GM12878 (cell line): ENCODE measurements around the gene CEP120. TPM values are rescaled to one million over a fixed set of nuclear protein-coding genes. Genes with fewer than 3 reads are reported as not detected.
A peak's percentile ranks its signal among the peaks of the same experiment; 100 is the strongest.

Experiments used
- CBX3 ChIP-seq: fragments of 200-600 bp; sonication (generic); IDR thresholded peaks from 2 replicates; pipeline ENCODE4 v1.6.1; 2016; ENCODE audit warnings: low read depth, borderline replicate concordance
- CBX5 ChIP-seq: sonication (generic); IDR thresholded peaks from 2 replicates; pipeline ENCODE4 v1.6.1; 2016; ENCODE audit warnings: low read depth, moderate library complexity, mild to moderate bottlenecking, inconsistent platforms
- CHD2 ChIP-seq: IDR thresholded peaks from 2 replicates; pipeline ENCODE4 v1.6.1; 2011; ENCODE audit warnings: low read depth, low read length, improper control_type of control experiment, borderline replicate concordance
- CREB1 ChIP-seq: IDR thresholded peaks from 2 replicates; pipeline ENCODE4 v1.6.1; 2012; ENCODE audit warnings: low read depth, mild to moderate bottlenecking, inconsistent platforms
- EGR1 ChIP-seq, 2 experiments: IDR thresholded peaks; 1 replicate in 1 of 2; 2 replicates in 1 of 2; pipeline ENCODE4 v1.6.1; 2011 to 2012; ENCODE audit warnings: low read depth in 2 of 2, low read length in 2 of 2, borderline replicate concordance in 1 of 2, mild to moderate bottlenecking in 1 of 2, moderate library complexity in 1 of 2
- ESRRA ChIP-seq: IDR thresholded peaks from 2 replicates; pipeline ENCODE4 v1.6.1; 2012; ENCODE audit warnings: mild to moderate bottlenecking, low read length, improper control_type of control experiment
- IKZF1 ChIP-seq: fragments of 450-650 bp; conservative IDR thresholded peaks from 2 replicates; pipeline ENCODE4 v1.6.1; 2017; ENCODE audit warnings: antibody characterized with exemption, mild to moderate bottlenecking
- KAT2A ChIP-seq: conservative IDR thresholded peaks from 2 replicates; pipeline ENCODE4 v1.6.1; 2011; ENCODE audit warnings: low read depth, low read length; ENCODE audit not compliant: control insufficient read depth
- MTA2 ChIP-seq: fragments of 450-650 bp; IDR thresholded peaks from 2 replicates; pipeline ENCODE4 v1.6.1; 2016; ENCODE audit warnings: low read depth, mild to moderate bottlenecking, moderate library complexity
- NFXL1 ChIP-seq: fragments of 450-650 bp; IDR thresholded peaks from 2 replicates; pipeline ENCODE4 v1.6.1; 2017; ENCODE audit warnings: antibody characterized with exemption, mild to moderate bottlenecking, borderline replicate concordance
- PBX3 ChIP-seq: IDR thresholded peaks from 2 replicates; pipeline ENCODE4 v1.6.1; 2011; ENCODE audit warnings: mild to moderate bottlenecking, low read depth, low read length, moderate library complexity; ENCODE audit not compliant: insufficient replicate concordance
- PKNOX1 ChIP-seq: fragments of 450-650 bp; IDR thresholded peaks from 2 replicates; pipeline ENCODE4 v1.6.1; 2016; ENCODE audit warnings: mild to moderate bottlenecking
- POLR2A ChIP-seq: IDR thresholded peaks from 2 replicates; pipeline ENCODE4 v1.6.1; 2011; ENCODE audit warnings: low read depth, mild to moderate bottlenecking, low read length
- RAD51 ChIP-seq: fragments of 450-650 bp; IDR thresholded peaks from 2 replicates; pipeline ENCODE4 v1.6.1; 2016; ENCODE audit warnings: moderate library complexity, mild to moderate bottlenecking, inconsistent platforms
- SIX5 ChIP-seq: IDR thresholded peaks from 2 replicates; pipeline ENCODE4 v1.6.1; 2011; ENCODE audit warnings: mild to moderate bottlenecking, low read depth, low read length, moderate library complexity; ENCODE audit not compliant: severe bottlenecking
- SMC3 ChIP-seq: IDR thresholded peaks from 2 replicates; pipeline ENCODE4 v1.6.1; 2011; ENCODE audit warnings: low read length, improper control_type of control experiment, borderline replicate concordance
- USF2 ChIP-seq: IDR thresholded peaks from 2 replicates; pipeline ENCODE4 v1.6.1; 2011; ENCODE audit warnings: low read depth, low read length, improper control_type of control experiment, borderline replicate concordance
- ZBTB4 ChIP-seq: fragments of 450-650 bp; formaldehyde crosslinking; IDR thresholded peaks from 2 replicates; pipeline ENCODE4 v1.4.0; 2022; ENCODE audit warnings: mild to moderate bottlenecking, moderate library complexity
- ZBTB40 ChIP-seq: fragments of 450-650 bp; IDR thresholded peaks from 2 replicates; pipeline ENCODE4 v1.6.1; 2016; ENCODE audit warnings: mild to moderate bottlenecking, moderate library complexity, borderline replicate concordance
- ZNF384 ChIP-seq: IDR thresholded peaks from 2 replicates; pipeline ENCODE4 v1.6.1; 2012; ENCODE audit warnings: low read depth, mild to moderate bottlenecking, low read length, improper control_type of control experiment, borderline replicate concordance
- polyA plus RNA-seq, 11 experiments: library from polyadenylated mRNA; depleted of rRNA in 4 of 11; unstranded in 6 of 11; stranded (reverse) in 5 of 11; fragments of >200 nt; fragmentation: Nextera tagmentation in 4 of 11; fragmentation: Illumina TruSeq in 1 of 11; extraction: Ambion mirVana in 4 of 11; extraction: Trizol in 1 of 11; gene quantifications; 1 replicate in 1 of 11; 2 replicates in 10 of 11; pipeline versions ENCODE4 v1.2.1 to v1.2.3, GENCODE V29; 2011 to 2016; ENCODE audit warnings: inconsistent platforms in 2 of 11, missing spikeins in 2 of 11, low read depth in 1 of 11
- total RNA-seq, 4 experiments: library from RNA; depleted of rRNA in 3 of 4; stranded (reverse); fragments of >200 nt in 3 of 4; fragmentation: Illumina TruSeq in 1 of 4; extraction: Trizol in 1 of 4; gene quantifications; 2 replicates each; pipeline versions ENCODE4 v1.2.1 to v1.2.3, GENCODE V29; 2013 to 2021

CEP120 gene
- total and polyA plus RNA-seq, 10 of the 15 experiments (the other 5 are each of a cell fraction or from before 2014, with no cell fraction given): 4.1 to 23.0 (median 13.1) TPM

- TF ChIP-seq PBX3: no peak
- TF ChIP-seq MTA2: peak; percentile 95
- no peak for TF ChIP-seq NFXL1
- TF ChIP-seq SMC3: no peak
- TF ChIP-seq EGR1 (IDR thresholded peaks at IDR 0.05; ENCODE audit: borderline replicate concordance in 1 of 2, low read depth in 2 of 2, low read length in 2 of 2): no peak
- TF ChIP-seq ZNF384: no peak
- no peak for TF ChIP-seq ESRRA
- TF ChIP-seq RAD51: no peak
- TF ChIP-seq CBX5: no peak
- no peak for TF ChIP-seq KAT2A
- no peak for TF ChIP-seq CHD2
- no peak; the same call in 1 of the 2 replicates for TF ChIP-seq ZBTB40
- TF ChIP-seq IKZF1: peak; percentile 81
- TF ChIP-seq CBX3: no peak
- TF ChIP-seq PKNOX1: no peak
- no peak for TF ChIP-seq POLR2A
- TF ChIP-seq ZBTB4 (CRISPR knock-in tag): no peak
- no peak for TF ChIP-seq USF2
- no peak for TF ChIP-seq SIX5
- no peak for TF ChIP-seq CREB1
Observed at GRCh38 chr5:123448017-123448617, 24.9 kb upstream of the CEP120 start (continued).
